ENCODE results near the gene ITGAE. TPM values are rescaled to one million over a fixed set of nuclear protein-coding genes. Genes with fewer than 3 reads are reported as not detected.

ITGAE gene
- total and polyA plus RNA-seq, 10 of the 15 experiments (the other 5 are each of a cell fraction or from before 2014, with no cell fraction given), result 13.1 to 161 (median 34.8) TPM

DNA sequence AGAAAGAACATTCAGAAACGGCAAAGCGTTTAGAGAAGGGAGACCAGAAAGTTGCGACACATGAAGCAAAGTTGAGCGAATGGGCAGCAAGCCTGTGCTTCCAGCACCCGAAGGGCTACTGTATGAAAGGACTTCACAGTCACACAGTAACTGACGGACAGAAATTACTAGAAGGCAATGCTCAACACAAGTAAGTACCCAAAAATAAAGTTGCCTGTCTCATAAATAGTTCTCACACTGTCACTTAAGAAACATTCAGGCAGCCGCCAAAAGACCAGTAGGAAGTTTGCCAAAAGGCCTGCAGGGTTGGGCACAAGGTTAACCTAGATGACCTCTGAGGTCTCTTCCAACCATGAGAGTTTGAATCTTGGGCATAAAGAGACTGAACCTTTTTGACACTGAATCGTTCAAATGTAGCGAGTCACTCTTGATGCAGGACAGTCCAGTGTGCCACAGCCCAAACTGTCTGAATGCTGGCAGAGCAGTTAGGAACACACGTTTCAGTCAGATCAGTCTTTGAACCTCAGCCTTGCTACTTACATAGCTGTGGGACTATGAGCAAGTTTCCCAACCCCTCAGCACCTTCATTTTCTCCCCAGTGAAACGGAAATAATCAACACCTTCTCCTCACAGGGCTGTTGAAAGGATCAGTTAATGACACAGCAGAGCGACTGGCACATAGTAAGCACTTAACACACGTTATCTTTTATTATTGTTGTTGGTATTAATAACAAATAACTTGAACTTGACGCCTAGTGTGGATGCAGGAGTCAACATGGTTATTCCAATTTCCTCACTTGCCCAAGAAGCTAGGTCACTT lies 34.6 kb upstream of the ITGAE start:
- ATAC-seq, result no peak

DNA sequence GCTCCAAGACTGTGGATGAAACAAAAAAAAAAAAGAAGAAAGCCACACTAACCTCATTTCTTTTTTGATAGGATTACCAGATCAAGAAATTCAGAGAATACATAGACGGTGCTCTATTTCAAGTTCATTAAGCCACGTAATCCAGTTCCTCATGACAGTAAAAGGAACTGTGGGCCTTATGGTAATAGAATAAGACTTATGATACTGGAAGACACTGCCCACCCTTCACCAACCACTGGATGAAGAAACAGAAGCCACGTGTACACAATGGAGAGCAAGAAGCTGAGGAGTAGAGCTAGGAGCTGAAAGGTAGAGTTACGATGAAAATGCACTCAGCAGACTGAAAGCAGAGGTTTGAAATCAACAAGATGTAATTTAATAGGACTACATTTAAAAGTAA lies 33.8 kb upstream of the ITGAE start:
- ChIA-PET CTCF (interaction anchor here (0.8 to 1.1 kb wide), 3 partner anchors 9 to 152 kb away, joined by 3 read pairs; no protein-coding TSS in a partner anchor), SMC1A (ENCODE audit: uncharacterized antibody, unreplicated experiment) (no interaction called here), RAD21 (ENCODE audit: unreplicated experiment) (no interaction called here), POLR2A (no interaction called here)
- TF ChIP-seq, protein P1, sequence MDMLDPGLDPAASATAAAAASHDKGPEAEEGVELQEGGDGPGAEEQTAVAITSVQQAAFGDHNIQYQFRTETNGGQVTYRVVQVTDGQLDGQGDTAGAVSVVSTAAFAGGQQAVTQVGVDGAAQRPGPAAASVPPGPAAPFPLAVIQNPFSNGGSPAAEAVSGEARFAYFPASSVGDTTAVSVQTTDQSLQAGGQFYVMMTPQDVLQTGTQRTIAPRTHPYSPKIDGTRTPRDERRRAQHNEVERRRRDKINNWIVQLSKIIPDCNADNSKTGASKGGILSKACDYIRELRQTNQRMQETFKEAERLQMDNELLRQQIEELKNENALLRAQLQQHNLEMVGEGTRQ (IDR thresholded peaks at IDR 0.05; ENCODE audit: borderline replicate concordance, low read depth, low read length), result no peak
- TF ChIP-seq NFIC (IDR thresholded peaks at IDR 0.05; ENCODE audit: low read depth, low read length), result no peak
- TF ChIP-seq, protein P2, sequence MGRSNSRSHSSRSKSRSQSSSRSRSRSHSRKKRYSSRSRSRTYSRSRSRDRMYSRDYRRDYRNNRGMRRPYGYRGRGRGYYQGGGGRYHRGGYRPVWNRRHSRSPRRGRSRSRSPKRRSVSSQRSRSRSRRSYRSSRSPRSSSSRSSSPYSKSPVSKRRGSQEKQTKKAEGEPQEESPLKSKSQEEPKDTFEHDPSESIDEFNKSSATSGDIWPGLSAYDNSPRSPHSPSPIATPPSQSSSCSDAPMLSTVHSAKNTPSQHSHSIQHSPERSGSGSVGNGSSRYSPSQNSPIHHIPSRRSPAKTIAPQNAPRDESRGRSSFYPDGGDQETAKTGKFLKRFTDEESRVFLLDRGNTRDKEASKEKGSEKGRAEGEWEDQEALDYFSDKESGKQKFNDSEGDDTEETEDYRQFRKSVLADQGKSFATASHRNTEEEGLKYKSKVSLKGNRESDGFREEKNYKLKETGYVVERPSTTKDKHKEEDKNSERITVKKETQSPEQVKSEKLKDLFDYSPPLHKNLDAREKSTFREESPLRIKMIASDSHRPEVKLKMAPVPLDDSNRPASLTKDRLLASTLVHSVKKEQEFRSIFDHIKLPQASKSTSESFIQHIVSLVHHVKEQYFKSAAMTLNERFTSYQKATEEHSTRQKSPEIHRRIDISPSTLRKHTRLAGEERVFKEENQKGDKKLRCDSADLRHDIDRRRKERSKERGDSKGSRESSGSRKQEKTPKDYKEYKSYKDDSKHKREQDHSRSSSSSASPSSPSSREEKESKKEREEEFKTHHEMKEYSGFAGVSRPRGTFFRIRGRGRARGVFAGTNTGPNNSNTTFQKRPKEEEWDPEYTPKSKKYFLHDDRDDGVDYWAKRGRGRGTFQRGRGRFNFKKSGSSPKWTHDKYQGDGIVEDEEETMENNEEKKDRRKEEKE (IDR thresholded peaks at IDR 0.05), result no peak
- ATAC-seq (no peak), DNase-seq (ENCODE audit: low read depth, low spot score) (no peak), FAIRE-seq (no peak)
- H3K36me3 ChIP-seq (ENCODE audit: control insufficient read depth in 2 of 2, insufficient read depth in 2 of 2, low read length in 1 of 2), result peaks cover 6 to 13% of the 10 kb centered on the region in 2 experiments
- H3K4me3 ChIP-seq, result no peak overlapping the region
- no peaks in the 10 kb centered on the region for H3K27me3 ChIP-seq (replicated peaks in 1 of 2; ENCODE audit: control insufficient read depth in 2 of 2, insufficient read depth in 2 of 2, low read length in 1 of 2)
- no peak overlapping the region for H3K4me2 ChIP-seq (ENCODE audit: control insufficient read depth, insufficient read depth)
- no TSS peak for BruUV-seq (replicated peaks)
- no peaks in the 10 kb centered on the region for H3K4me1 ChIP-seq (ENCODE audit: control insufficient read depth, insufficient read depth, low read length)
- intact Hi-C loops (cut with micrococcal nuclease; ENCODE audit: unreplicated experiment) (no loop called here), in situ Hi-C loops (cut with MboI) (no loop called here)
- H3K79me2 ChIP-seq (ENCODE audit: control insufficient read depth, insufficient read depth, low read length), result no peaks in the 10 kb centered on the region
- WGBS (ENCODE audit: insufficient coverage, insufficient replicate concordance, low lambda C conversion rate, missing lambda C conversion rate), result 75% methylated on average over 4 of the region's 4 CpGs
- H3K9me3 ChIP-seq (replicated peaks; ENCODE audit: control insufficient read depth, insufficient read depth, low read length), result no peaks in the 10 kb centered on the region
- no peak overlapping the region for H3K9ac ChIP-seq (ENCODE audit: control insufficient read depth, insufficient read depth, low read length)
- no peak overlapping the region for H2AFZ ChIP-seq (ENCODE audit: control insufficient read depth, low read depth, low read length)
- H4K20me1 ChIP-seq (ENCODE audit: control insufficient read depth, insufficient read depth), result no peaks in the 10 kb centered on the region
- H3K27ac ChIP-seq (ENCODE audit: control insufficient read depth, insufficient read depth), result no peak overlapping the region

More for the DNA sequence above, 34.6 kb upstream of the ITGAE start:
- no peaks in the 10 kb centered on the region for H3K79me2 ChIP-seq (ENCODE audit: control insufficient read depth, insufficient read depth, low read length)
- no peak overlapping the region for H3K4me3 ChIP-seq
- DNase-seq (ENCODE audit: low read depth, low spot score) (no peak), FAIRE-seq (no peak)
- TF ChIP-seq, protein P3, sequence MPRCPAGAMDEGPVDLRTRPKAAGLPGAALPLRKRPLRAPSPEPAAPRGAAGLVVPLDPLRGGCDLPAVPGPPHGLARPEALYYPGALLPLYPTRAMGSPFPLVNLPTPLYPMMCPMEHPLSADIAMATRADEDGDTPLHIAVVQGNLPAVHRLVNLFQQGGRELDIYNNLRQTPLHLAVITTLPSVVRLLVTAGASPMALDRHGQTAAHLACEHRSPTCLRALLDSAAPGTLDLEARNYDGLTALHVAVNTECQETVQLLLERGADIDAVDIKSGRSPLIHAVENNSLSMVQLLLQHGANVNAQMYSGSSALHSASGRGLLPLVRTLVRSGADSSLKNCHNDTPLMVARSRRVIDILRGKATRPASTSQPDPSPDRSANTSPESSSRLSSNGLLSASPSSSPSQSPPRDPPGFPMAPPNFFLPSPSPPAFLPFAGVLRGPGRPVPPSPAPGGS (IDR thresholded peaks at IDR 0.05; ENCODE audit: borderline replicate concordance, insufficient read depth, low read depth, low read length, poor library complexity, severe bottlenecking), result peak; percentile 37
- no peak for TF ChIP-seq ZNF274 (IDR thresholded peaks at IDR 0.05; ENCODE audit: insufficient read depth, insufficient read length)
- H3K36me3 ChIP-seq (ENCODE audit: control insufficient read depth in 2 of 2, insufficient read depth in 2 of 2, low read length in 1 of 2), result peaks cover 6 to 17% of the 10 kb centered on the region in 2 experiments
- no peaks in the 10 kb centered on the region for H3K4me1 ChIP-seq (ENCODE audit: control insufficient read depth, insufficient read depth, low read length)
- WGBS (ENCODE audit: insufficient coverage, insufficient replicate concordance, low lambda C conversion rate, missing lambda C conversion rate), result 93% methylated on average over 14 of the region's 14 CpGs
- no peaks in the 10 kb centered on the region for H4K20me1 ChIP-seq (ENCODE audit: control insufficient read depth, insufficient read depth)
- no peaks in the 10 kb centered on the region for H3K9me3 ChIP-seq (replicated peaks; ENCODE audit: control insufficient read depth, insufficient read depth, low read length)
- ChIA-PET SMC1A (ENCODE audit: uncharacterized antibody, unreplicated experiment) (interaction anchor here (1.2 kb wide), 1 partner anchor 8 kb away, joined by 4 read pairs; no protein-coding TSS in a partner anchor), CTCF (interaction anchor here (1.0 to 2.4 kb wide), 4 partner anchors 8 to 98 kb away, joined by 3 to 13 read pairs (median 4); partner anchors contain the start of gene NCBP3), RAD21 (ENCODE audit: unreplicated experiment) (no interaction called here), POLR2A (no interaction called here)
- in situ Hi-C loops (cut with MboI), result no loop called here
- no peak overlapping the region for H3K4me2 ChIP-seq (ENCODE audit: control insufficient read depth, insufficient read depth)
- no peak overlapping the region for H2AFZ ChIP-seq (ENCODE audit: control insufficient read depth, low read depth, low read length)
- no peak overlapping the region for H3K9ac ChIP-seq (ENCODE audit: control insufficient read depth, insufficient read depth, low read length)
- H3K27me3 ChIP-seq (replicated peaks in 1 of 2; ENCODE audit: control insufficient read depth in 2 of 2, insufficient read depth in 2 of 2, low read length in 1 of 2), result no peaks in the 10 kb centered on the region
- intact Hi-C loops (cut with micrococcal nuclease; ENCODE audit: unreplicated experiment), result no loop called here
- no TSS peak for BruUV-seq (replicated peaks)
- H3K27ac ChIP-seq (ENCODE audit: control insufficient read depth, insufficient read depth), result no peak overlapping the region

Data from GM12878 (cell line).